GM12892 (cell line): ENCODE measurements around the gene PXDC1.

Experiments
- POLR2A ChIP-seq: IDR thresholded peaks from 2 replicates; pipeline ENCODE4 v1.6.1; 2011; ENCODE audit warnings: low read depth, low read length, control low read depth
- POLR2AphosphoS5 ChIP-seq: IDR thresholded peaks from 2 replicates; pipeline ENCODE4 v1.6.1; 2011; ENCODE audit warnings: low read depth, low read length, control low read depth
- TAF1 ChIP-seq: IDR thresholded peaks from 2 replicates; pipeline ENCODE4 v1.6.1; 2011; ENCODE audit warnings: low read depth, mild to moderate bottlenecking, control low read depth, low read length, borderline replicate concordance

GRCh38 chr6:3746696-3747095 lies 4.8 kb downstream of the PXDC1 start:
- TF ChIP-seq POLR2A (no peak), TAF1 (no peak), POLR2AphosphoS5 (no peak)
